ENCODE data around the gene PROZ. TPM values are rescaled to one million over a fixed set of nuclear protein-coding genes. Genes with fewer than 3 reads are reported as not detected.
A peak's percentile ranks its signal among the peaks of the same experiment; 100 is the strongest.

Gene PROZ
- total RNA-seq, 1 donor from 2014 or later = not detected

DNA sequence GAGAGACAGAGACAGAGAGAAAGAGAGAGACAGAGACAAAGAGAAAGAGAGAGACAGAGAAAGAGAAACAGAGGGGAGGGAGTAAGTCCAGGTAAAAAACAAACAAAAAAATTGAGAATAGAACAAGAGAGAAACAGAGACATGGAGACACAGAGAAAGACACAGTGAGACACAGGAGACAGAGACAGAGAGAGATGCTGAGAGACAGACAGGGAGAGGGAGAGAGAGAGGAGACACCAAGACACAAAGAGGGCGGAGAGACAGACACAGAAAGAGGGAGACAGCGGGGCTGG is 5.8 kb upstream of the PROZ start:
- H3K4me1 Mint-ChIP-seq (ENCODE audit: low read depth, unreplicated experiment) = peaks cover 8% of the 10 kb centered on the region
- H3K27ac Mint-ChIP-seq (ENCODE audit: unreplicated experiment) = peak overlapping the region; percentile 52
- H3K4me3 Mint-ChIP-seq (ENCODE audit: unreplicated experiment) = peak overlapping the region; percentile 88
- no peak for DNase-seq
- peaks cover 10% of the 10 kb centered on the region for H3K27me3 Mint-ChIP-seq (ENCODE audit: unreplicated experiment)
- H3K9me3 Mint-ChIP-seq (ENCODE audit: unreplicated experiment) = peaks cover 9% of the 10 kb centered on the region
- peaks cover 5% of the 10 kb centered on the region for H3K36me3 Mint-ChIP-seq (ENCODE audit: unreplicated experiment)
- TF ChIP-seq, protein P1, sequence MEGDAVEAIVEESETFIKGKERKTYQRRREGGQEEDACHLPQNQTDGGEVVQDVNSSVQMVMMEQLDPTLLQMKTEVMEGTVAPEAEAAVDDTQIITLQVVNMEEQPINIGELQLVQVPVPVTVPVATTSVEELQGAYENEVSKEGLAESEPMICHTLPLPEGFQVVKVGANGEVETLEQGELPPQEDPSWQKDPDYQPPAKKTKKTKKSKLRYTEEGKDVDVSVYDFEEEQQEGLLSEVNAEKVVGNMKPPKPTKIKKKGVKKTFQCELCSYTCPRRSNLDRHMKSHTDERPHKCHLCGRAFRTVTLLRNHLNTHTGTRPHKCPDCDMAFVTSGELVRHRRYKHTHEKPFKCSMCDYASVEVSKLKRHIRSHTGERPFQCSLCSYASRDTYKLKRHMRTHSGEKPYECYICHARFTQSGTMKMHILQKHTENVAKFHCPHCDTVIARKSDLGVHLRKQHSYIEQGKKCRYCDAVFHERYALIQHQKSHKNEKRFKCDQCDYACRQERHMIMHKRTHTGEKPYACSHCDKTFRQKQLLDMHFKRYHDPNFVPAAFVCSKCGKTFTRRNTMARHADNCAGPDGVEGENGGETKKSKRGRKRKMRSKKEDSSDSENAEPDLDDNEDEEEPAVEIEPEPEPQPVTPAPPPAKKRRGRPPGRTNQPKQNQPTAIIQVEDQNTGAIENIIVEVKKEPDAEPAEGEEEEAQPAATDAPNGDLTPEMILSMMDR (IDR thresholded peaks at IDR 0.05; ENCODE audit: partially characterized antibody, unreplicated experiment) = no peak

DNA sequence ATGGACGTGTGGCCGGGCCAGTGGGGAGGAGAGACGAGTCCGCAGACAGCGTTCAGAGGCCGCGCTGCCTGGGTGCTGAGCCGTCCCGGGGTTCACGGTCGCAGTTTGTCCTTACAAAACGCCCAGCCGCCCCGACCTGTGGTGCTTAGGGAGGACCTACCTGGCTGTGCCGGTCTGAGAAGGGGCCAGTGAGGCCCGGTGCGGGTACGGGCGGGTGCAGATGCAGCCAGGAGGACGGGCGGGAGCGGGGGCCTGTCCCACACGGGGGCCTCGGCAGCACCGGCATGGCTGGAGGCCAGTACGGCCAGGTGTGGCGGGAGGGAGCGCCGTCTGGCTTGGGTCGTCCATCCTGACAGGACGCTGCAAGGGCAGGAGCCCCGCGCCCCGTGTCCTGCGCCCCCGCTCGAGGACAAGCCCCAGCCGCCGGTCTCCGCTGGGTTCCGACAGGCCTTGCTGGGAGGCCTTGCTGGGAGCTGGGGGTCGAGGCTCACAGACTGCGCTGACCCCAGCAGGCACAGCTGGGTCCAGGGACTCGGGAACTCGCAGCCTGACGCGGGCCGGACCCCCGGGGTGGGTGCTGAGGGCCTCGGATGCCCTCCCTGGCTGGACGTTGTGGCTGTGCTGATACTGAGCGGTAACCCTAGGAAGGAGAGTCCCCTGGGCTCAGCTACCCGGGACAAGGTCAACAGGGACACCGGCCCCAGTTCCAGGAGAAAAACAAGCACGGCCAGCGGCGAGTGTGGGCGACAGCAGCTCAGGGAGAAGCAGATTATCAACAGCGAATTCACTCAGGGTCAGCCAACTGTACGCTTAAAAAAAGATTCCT is 5.3 kb upstream of the PROZ start:
- Mint-ChIP-seq H3K27ac (ENCODE audit: unreplicated experiment) (peak overlapping the region; percentile 62), H3K4me3 (ENCODE audit: unreplicated experiment) (peak overlapping the region; percentile 88), H3K27me3 (ENCODE audit: unreplicated experiment) (peaks cover 10% of the 10 kb centered on the region), H3K36me3 (ENCODE audit: unreplicated experiment) (peaks cover 5% of the 10 kb centered on the region), H3K4me1 (ENCODE audit: low read depth, unreplicated experiment) (peaks cover 8% of the 10 kb centered on the region), H3K9me3 (ENCODE audit: unreplicated experiment) (peaks cover 9% of the 10 kb centered on the region)
- DNase-seq = peak; percentile 38
- TF ChIP-seq, protein P1 (IDR thresholded peaks at IDR 0.05; ENCODE audit: partially characterized antibody, unreplicated experiment) = no peak

DNA sequence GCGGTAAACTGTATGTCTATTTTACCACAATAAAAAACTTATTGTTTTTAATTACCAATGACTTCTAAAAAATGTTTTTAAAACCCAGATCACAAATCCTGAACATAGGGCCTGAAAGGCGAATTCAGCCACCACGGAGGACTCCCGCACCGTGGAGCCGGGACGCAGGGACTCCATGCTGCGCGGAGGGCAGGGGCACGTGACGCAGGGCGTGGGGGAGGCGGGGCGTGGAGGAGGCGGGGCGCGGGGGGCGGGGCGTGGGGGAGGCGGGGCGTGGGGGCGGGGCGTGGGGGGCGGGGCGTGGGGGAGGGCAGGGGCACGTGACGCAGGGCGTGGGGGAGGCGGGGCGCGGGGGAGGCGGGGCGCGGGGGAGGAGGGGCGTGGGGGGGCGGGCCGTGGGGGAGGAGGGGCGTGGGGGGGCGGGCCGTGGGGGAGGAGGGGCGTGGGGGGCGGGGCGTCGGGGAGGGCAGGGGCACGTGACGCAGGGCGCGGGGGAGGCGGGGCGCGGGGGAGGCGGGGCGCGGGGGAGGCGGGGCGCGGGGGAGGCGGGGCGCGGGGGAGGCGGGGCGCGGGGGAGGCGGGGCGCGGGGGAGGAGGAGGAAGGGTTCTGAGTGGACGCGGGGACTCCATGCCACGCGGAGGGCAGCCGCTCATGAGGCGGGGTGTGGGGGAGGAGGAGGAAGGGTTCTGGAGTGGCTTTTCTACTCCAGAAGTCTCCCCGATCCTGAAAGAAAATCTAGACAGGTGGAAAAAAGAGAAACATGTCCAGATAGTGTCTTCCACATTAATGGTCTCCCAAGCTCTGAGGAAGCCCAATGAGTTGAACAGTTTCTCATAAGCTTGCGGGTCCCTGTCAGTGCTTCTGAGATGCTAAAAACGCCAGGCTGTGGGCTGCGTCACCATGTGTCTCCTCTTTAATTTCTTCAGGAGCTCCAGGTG is 4.4 kb upstream of the PROZ start:
- H3K27ac Mint-ChIP-seq (ENCODE audit: unreplicated experiment) = peak overlapping the region; percentile 62

DNA sequence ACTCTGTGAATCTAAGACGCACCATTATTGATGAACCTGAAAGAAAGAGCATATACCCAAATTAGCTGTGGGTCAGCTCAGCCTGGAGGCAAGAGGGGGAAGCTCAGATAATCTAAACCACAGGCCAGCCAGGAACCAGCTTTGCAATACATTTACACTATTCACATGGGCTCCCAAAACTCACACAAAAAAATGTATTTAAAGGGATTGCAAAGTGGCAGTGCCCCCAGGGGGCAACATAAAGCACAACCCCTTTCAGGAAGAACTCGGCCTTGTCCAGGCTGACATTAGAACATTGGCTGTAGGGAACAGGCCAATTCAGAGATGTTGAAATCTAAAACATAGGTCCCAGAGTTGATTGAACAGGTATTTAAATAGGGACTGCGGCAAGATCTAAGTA is 3.2 kb upstream of the PROZ start:
- Mint-ChIP-seq H3K36me3 (ENCODE audit: unreplicated experiment) (peaks cover 5% of the 10 kb centered on the region), H3K9me3 (ENCODE audit: unreplicated experiment) (peaks cover 8% of the 10 kb centered on the region), H3K27me3 (ENCODE audit: unreplicated experiment) (peaks cover 7% of the 10 kb centered on the region), H3K4me1 (ENCODE audit: low read depth, unreplicated experiment) (peaks cover 7% of the 10 kb centered on the region), H3K27ac (ENCODE audit: unreplicated experiment) (no peak overlapping the region), H3K4me3 (ENCODE audit: unreplicated experiment) (peak overlapping the region; percentile 68)
- no peak for DNase-seq
- TF ChIP-seq, protein P1 (IDR thresholded peaks at IDR 0.05; ENCODE audit: partially characterized antibody, unreplicated experiment) = no peak

More for the DNA sequence above, 4.4 kb upstream of the PROZ start:
- Mint-ChIP-seq H3K4me3 (ENCODE audit: unreplicated experiment) (peak overlapping the region; percentile 82), H3K27me3 (ENCODE audit: unreplicated experiment) (peaks cover 7% of the 10 kb centered on the region), H3K4me1 (ENCODE audit: low read depth, unreplicated experiment) (peaks cover 8% of the 10 kb centered on the region), H3K36me3 (ENCODE audit: unreplicated experiment) (peaks cover 5% of the 10 kb centered on the region), H3K9me3 (ENCODE audit: unreplicated experiment) (peaks cover 9% of the 10 kb centered on the region)
- DNase-seq = peak; percentile 79
- TF ChIP-seq, protein P1 (IDR thresholded peaks at IDR 0.05; ENCODE audit: partially characterized antibody, unreplicated experiment) = no peak
